CD4-positive, alpha-beta T cell (primary cell): ENCODE results near the gene GSTP1. TPM values are rescaled to one million over a fixed set of nuclear protein-coding genes. Genes with fewer than 3 reads are reported as not detected.
"Not testable (repeated sequence)": the region's sequence is repeated elsewhere in the genome, so short reads cannot be mapped to it uniquely, and the experiment has no call there.

ENCODE experiments used
- ATAC-seq: fragments of 200-7000 bp; cut with Tn5 transposase; one replicate; pipeline ENCODE4 v1.10.0; 2022; ENCODE audit warnings: mild to moderate bottlenecking; ENCODE audit not compliant: poor library complexity
- CTCF ChIA-PET: fragments of 350-600 bp; sonication (Branson Sonifier 250); formaldehyde crosslinking; loops from one replicate; lab custom pipeline; 2021; ENCODE audit warnings: antibody characterized with exemption, inconsistent platforms; lab: Charles Lee
- POLR2A ChIA-PET: fragments of 350-600 bp; sonication (Branson Sonifier 250); formaldehyde crosslinking; loops from one replicate; lab custom pipeline; 2021; ENCODE audit warnings: antibody characterized with exemption, inconsistent platforms; lab: Charles Lee
- DNase-seq, 14 experiments: peaks; one replicate each; pipeline ENCODE4 v3.0.0-alpha.2; 2013 to 2020; ENCODE audit warnings: mixed read lengths in 2 of 14
- H3K27ac ChIP-seq, 2 donors: one replicate each; pipeline versions ENCODE4 v1.5.1 to v1.7.0; 2013; ENCODE audit warnings: low read length in 2 of 2, low read depth in 1 of 2, mild to moderate bottlenecking in 1 of 2
- H3K27me3 ChIP-seq, 2 experiments: 1 replicate in 1 of 2; 2 replicates in 1 of 2; pipeline versions ENCODE4 v1.6.1 to v1.7.0; 2013; ENCODE audit warnings: low read length in 2 of 2, control low read depth in 1 of 2, mild to moderate bottlenecking in 1 of 2, moderate library complexity in 1 of 2; ENCODE audit not compliant: insufficient read depth in 2 of 2, control insufficient read depth in 1 of 2
- H3K36me3 ChIP-seq: one replicate; pipeline ENCODE4 v1.6.1; 2013; ENCODE audit warnings: low read length, control low read depth; ENCODE audit not compliant: insufficient read depth
- H3K4me1 ChIP-seq: one replicate; pipeline ENCODE4 v1.6.1; 2013; ENCODE audit warnings: low read length, control low read depth; ENCODE audit not compliant: insufficient read depth
- H3K4me3 ChIP-seq: one replicate; pipeline ENCODE4 v1.5.1; 2013; ENCODE audit warnings: mild to moderate bottlenecking, low read length, moderate library complexity
- H3K9me3 ChIP-seq, 2 experiments: 1 replicate in 1 of 2; 2 replicates in 1 of 2; pipeline versions ENCODE4 v1.6.1 to v1.7.0; 2013; ENCODE audit warnings: low read length in 2 of 2, mild to moderate bottlenecking in 2 of 2, control low read depth in 1 of 2, moderate library complexity in 1 of 2; ENCODE audit not compliant: control insufficient read depth in 1 of 2, insufficient read depth in 1 of 2
- H3K27ac Mint-ChIP-seq: one replicate; pipeline ENCODE4 v1.8.0; 2020; ENCODE audit warnings: mixed read lengths
- H3K27me3 Mint-ChIP-seq: one replicate; pipeline ENCODE4 v1.8.0; 2021; ENCODE audit warnings: mixed read lengths
- H3K36me3 Mint-ChIP-seq: one replicate; pipeline ENCODE4 v1.8.0; 2021; ENCODE audit warnings: low read depth, mixed read lengths
- H3K4me1 Mint-ChIP-seq: one replicate; pipeline ENCODE4 v1.8.0; 2021; ENCODE audit warnings: low read depth, mixed read lengths
- H3K4me3 Mint-ChIP-seq: one replicate; pipeline ENCODE4 v1.8.0; 2020; ENCODE audit warnings: mild to moderate bottlenecking, mixed read lengths
- H3K9me3 Mint-ChIP-seq: one replicate; pipeline ENCODE4 v1.8.0; 2020; ENCODE audit warnings: mixed read lengths
- intact Hi-C, 2 experiments: fragments of 100-400 bp; cut with DNase I in 1 of 2; cut with micrococcal nuclease in 1 of 2; formaldehyde crosslinking; loops; one replicate each; pipeline versions ENCODE4 v1.15.1 to v1.9.0; 2023 to 2025; cut with DNase I, micrococcal nuclease
- total RNA-seq, 174 experiments: library from RNA in 2 of 174; stranded (reverse) in 2 of 174; gene quantifications; one replicate each; pipeline ENCODE4 v1.2.3 and lab custom pipeline; 2021 to 2026
- TF ChIP-seq, protein P1 (sequence below): fragments of 200-600 bp; IDR thresholded peaks from one replicate; pipeline ENCODE4 v1.8.0; 2022; ENCODE audit warnings: antibody characterized with exemption, mild to moderate bottlenecking

The GSTP1 gene
- total RNA-seq, 2 experiments from 2014 or later, result 60.1 to 62.8 TPM

DNA sequence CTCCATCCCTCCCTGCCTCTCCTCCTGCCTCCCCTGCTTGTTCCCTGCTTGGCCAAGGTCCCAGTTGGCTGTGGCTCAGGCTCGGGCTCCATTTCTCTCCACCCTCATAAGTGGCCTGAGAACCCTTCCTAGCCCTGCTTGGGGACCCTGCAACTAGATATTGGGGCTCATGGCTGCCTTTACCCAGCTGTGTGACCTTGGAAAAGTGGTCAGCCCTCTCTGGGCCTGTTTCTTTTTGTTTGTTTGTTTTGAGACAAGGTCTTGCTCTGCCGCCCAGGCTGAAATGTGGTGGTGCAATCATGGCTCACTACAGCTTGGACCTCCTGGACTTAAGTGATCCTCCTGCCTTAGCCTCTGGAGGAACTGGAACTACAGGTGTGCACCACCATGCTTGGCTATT lies 40.0 kb upstream of the GSTP1 start:
- Mint-ChIP-seq H3K36me3 (no peaks in the 10 kb centered on the region), H3K27me3 (peaks cover 3% of the 10 kb centered on the region), H3K9me3 (no peaks in the 10 kb centered on the region), H3K27ac (no peak overlapping the region), H3K4me1 (no peaks in the 10 kb centered on the region), H3K4me3 (no peak overlapping the region)
- intact Hi-C loops, result loop anchor here in 1 of 2 experiments (10.0 kb wide), 1 partner anchor 839 kb away; no protein-coding TSS in a partner anchor
- H3K4me3 ChIP-seq, result no peak overlapping the region
- no peaks in the 10 kb centered on the region for H3K27me3 ChIP-seq
- POLR2A ChIA-PET, result interaction anchor here (0.6 kb wide), 1 partner anchor 8 kb away, joined by 3 read pairs; no protein-coding TSS in a partner anchor
- CTCF ChIA-PET, result no interaction called here
- DNase-seq (no peak), ATAC-seq (no peak)
- H3K4me1 ChIP-seq, result no peaks in the 10 kb centered on the region
- no peaks in the 10 kb centered on the region for H3K9me3 ChIP-seq
- TF ChIP-seq, protein P1, sequence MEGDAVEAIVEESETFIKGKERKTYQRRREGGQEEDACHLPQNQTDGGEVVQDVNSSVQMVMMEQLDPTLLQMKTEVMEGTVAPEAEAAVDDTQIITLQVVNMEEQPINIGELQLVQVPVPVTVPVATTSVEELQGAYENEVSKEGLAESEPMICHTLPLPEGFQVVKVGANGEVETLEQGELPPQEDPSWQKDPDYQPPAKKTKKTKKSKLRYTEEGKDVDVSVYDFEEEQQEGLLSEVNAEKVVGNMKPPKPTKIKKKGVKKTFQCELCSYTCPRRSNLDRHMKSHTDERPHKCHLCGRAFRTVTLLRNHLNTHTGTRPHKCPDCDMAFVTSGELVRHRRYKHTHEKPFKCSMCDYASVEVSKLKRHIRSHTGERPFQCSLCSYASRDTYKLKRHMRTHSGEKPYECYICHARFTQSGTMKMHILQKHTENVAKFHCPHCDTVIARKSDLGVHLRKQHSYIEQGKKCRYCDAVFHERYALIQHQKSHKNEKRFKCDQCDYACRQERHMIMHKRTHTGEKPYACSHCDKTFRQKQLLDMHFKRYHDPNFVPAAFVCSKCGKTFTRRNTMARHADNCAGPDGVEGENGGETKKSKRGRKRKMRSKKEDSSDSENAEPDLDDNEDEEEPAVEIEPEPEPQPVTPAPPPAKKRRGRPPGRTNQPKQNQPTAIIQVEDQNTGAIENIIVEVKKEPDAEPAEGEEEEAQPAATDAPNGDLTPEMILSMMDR, result no peak
- H3K27ac ChIP-seq, result no peak overlapping the region
- H3K36me3 ChIP-seq, result no peaks in the 10 kb centered on the region

DNA sequence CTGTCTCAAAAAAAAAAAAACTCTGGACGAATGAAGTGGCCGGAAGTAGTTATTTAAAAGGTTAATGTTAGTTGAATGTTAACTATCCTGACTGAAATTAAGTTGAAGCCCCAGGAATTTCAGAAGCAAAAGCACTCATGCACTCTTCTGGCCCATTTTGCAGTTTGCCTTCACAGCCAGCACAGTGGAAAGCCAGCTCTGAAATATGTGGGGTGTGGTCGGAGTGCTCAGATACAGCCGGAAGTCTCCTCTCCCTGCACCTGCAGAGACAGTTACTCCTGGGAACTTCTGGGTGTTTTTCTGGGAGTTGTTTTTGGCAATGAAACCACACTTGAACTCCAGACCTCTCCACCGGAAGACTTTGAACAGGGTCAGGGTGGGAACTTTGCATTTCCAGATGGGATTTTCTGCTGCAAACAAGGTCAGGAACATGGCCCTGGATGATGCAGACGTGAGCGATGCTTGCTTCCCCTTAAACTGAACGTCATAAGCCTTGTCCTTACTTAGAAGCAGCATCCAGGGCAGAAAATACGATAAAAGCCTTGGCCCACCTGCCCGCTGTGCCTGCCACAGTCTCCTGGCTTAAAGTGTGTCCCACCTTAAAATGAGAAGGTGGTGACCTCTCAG lies 38.9 kb upstream of the GSTP1 start:
- no peaks in the 10 kb centered on the region for H3K36me3 ChIP-seq
- ATAC-seq, result no peak
- no peaks in the 10 kb centered on the region for H3K36me3 Mint-ChIP-seq
- H3K27ac Mint-ChIP-seq, result no peak overlapping the region
- no peak overlapping the region for H3K4me3 Mint-ChIP-seq
- no peak overlapping the region for H3K27ac ChIP-seq
- no peaks in the 10 kb centered on the region for H3K27me3 ChIP-seq
- TF ChIP-seq, protein P1, result no peak
- DNase-seq, result no peak
- peaks cover 3% of the 10 kb centered on the region for H3K27me3 Mint-ChIP-seq
- no peaks in the 10 kb centered on the region for H3K9me3 ChIP-seq
- no peaks in the 10 kb centered on the region for H3K9me3 Mint-ChIP-seq
- ChIA-PET CTCF (no interaction called here), POLR2A (no interaction called here)
- no peaks in the 10 kb centered on the region for H3K4me1 Mint-ChIP-seq
- no peak overlapping the region for H3K4me3 ChIP-seq
- intact Hi-C loops, result loop anchor here in 1 of 2 experiments (10.0 kb wide), 1 partner anchor 840 kb away; no protein-coding TSS in a partner anchor
- H3K4me1 ChIP-seq, result no peaks in the 10 kb centered on the region

DNA sequence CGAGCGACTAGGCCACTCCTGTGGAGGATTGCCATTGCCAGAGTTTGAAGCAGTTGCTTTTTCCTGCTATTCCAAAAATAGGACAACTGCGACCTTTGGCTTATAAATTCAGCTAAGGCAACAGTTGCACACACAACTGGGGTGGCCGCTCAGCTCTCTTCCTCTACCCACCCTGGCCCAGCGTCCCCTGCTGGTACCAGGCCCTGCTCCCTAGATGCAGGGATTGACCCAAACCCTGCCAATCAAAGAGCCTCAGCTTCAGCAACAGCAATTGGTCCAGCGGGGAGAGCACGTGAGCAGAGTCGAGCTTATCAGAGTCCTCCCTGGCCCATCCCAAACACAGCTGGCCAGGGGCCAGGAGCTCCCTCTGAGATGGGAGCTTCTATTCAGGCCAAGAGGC lies 38.3 kb upstream of the GSTP1 start:
- Mint-ChIP-seq H3K4me3 (no peak overlapping the region), H3K4me1 (no peaks in the 10 kb centered on the region), H3K27ac (no peak overlapping the region), H3K27me3 (peaks cover 3% of the 10 kb centered on the region), H3K36me3 (no peaks in the 10 kb centered on the region), H3K9me3 (no peaks in the 10 kb centered on the region)
- H3K27ac ChIP-seq, result no peak overlapping the region
- no peaks in the 10 kb centered on the region for H3K27me3 ChIP-seq
- H3K9me3 ChIP-seq, result no peaks in the 10 kb centered on the region
- no peak overlapping the region for H3K4me3 ChIP-seq
- H3K36me3 ChIP-seq, result no peaks in the 10 kb centered on the region
- DNase-seq (no peak), ATAC-seq (no peak)
- no peaks in the 10 kb centered on the region for H3K4me1 ChIP-seq
- intact Hi-C loops, result loop anchor here in 1 of 2 experiments (10.0 kb wide), 1 partner anchor 840 kb away; no protein-coding TSS in a partner anchor
- ChIA-PET CTCF (no interaction called here), POLR2A (no interaction called here)
- TF ChIP-seq, protein P1, result no peak

DNA sequence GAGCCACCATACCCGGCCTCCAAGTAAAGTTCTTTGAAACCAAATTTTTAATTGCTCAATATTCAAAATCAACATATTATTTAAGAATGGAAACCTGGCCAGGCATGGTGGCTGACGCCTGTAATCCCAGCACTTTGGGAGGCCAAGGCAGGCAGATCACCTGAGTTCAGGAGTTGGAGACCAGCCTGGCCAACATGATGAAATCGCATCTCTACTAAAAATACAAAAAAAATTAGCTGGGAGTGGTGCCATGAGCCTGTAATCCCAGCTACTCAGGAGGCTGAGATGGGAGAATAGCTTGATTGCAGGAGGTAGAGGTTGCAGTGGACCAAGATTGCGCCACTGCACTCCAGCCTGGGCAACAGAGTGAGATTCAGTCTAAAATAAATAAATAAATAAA lies 35.5 kb upstream of the GSTP1 start:
- H3K9me3 Mint-ChIP-seq, H3K27ac ChIP-seq, H3K27ac Mint-ChIP-seq, H3K27me3 ChIP-seq, H3K27me3 Mint-ChIP-seq, POLR2A ChIA-PET, H3K36me3 ChIP-seq, ATAC-seq, H3K4me3 ChIP-seq, H3K9me3 ChIP-seq, H3K4me1 ChIP-seq, H3K36me3 Mint-ChIP-seq, H3K4me1 Mint-ChIP-seq, H3K4me3 Mint-ChIP-seq, DNase-seq: not testable (repeated sequence)
- intact Hi-C loops, result loop anchor here in 1 of 2 experiments (10.0 kb wide), 1 partner anchor 843 kb away; no protein-coding TSS in a partner anchor
- CTCF ChIA-PET, result interaction anchor here (0.6 to 1.2 kb wide), 2 partner anchors 8 to 13 kb away, joined by 3 read pairs; no protein-coding TSS in a partner anchor
